GM12873 (cell line): ENCODE measurements around the gene SPPL2B.

Experiments used
- CTCF ChIP-seq: IDR thresholded peaks from 2 replicates; pipeline ENCODE4 v1.5.1; 2012; ENCODE audit warnings: low read depth, mild to moderate bottlenecking, moderate library complexity, low read length, control low read depth; ENCODE audit not compliant: insufficient read depth; ENCODE audit errors: missing control alignments

The SPPL2B gene

GRCh38 chr19:2294687-2295335 lies 33.7 kb upstream of the SPPL2B start:
- TF ChIP-seq CTCF: no peak

GRCh38 chr19:2296141-2296540 lies 32.3 kb upstream of the SPPL2B start:
- no peak for TF ChIP-seq CTCF

- no peak for TF ChIP-seq CTCF
Observed at GRCh38 chr19:2300533-2300932, 28.0 kb upstream of the SPPL2B start.

GRCh38 chr19:2302319-2303210 lies 25.9 kb upstream of the SPPL2B start:
- TF ChIP-seq CTCF: no peak

- TF ChIP-seq CTCF: no peak
Observed at GRCh38 chr19:2303211-2303798, 25.2 kb upstream of the SPPL2B start.

- no peak for TF ChIP-seq CTCF
Observed at GRCh38 chr19:2305452-2306280, 22.8 kb upstream of the SPPL2B start.
